Erythroblast (primary cell): ENCODE measurements around the gene AFAP1.

Source experiments
- GATA1 ChIP-seq: IDR thresholded peaks from 2 replicates; pipeline ENCODE4 v1.6.1; 2011; ENCODE audit warnings: low read depth, mild to moderate bottlenecking, control low read depth, low read length, moderate library complexity
- POLR2A ChIP-seq: IDR thresholded peaks from 2 replicates; pipeline ENCODE4 v1.6.1; 2011; ENCODE audit warnings: mild to moderate bottlenecking, low read length

DNA sequence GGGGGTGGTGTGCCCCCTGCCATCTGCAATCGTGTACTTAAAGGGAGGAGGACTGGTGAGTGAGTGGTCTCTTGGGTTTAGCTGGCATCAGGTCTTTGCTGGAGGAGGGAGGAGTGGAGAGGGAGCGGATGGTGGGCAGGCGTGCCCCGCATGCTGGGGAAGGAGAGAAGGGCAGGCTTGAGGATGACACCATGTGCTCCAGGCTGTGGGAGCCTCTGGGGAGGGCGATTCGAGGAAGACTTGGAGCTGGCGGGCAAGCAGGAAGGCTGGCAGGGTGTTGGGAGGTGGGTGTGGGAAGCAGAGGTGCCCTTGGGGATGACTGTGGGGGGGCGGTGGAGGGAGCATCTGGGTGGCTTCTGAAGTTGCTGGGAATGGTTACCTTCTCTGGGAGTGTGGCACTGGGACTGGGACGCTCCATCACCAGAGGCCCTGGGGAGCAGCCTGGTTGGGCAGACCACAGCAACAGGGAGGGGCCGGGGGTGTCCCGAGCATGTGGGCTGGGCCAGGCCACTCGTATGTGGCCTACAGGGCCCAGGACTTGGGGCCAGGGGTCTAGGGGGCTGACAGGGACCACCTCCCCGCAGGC, 30.8 kb upstream of the AFAP1 start:
- TF ChIP-seq POLR2A (no peak), GATA1 (no peak)
